Measurements from ENCODE around the gene COL18A1. TPM values are rescaled to one million over a fixed set of nuclear protein-coding genes. Genes with fewer than 3 reads are reported as not detected.

The COL18A1 gene
- total and polyA plus RNA-seq, 2 of the 8 experiments (the other 6 are each of a cell fraction or from before 2014, with no cell fraction given): 145 to 201 TPM

- FAIRE-seq: no peak
- Histone ChIP-seq H3K56ac (replicated peaks; ENCODE audit: insufficient read length, low read depth, low read length) (no peak overlapping the region), H3K27ac (ENCODE audit: low read depth, low read length) (no peak overlapping the region)
- no peak for TF ChIP-seq TEAD4 (IDR thresholded peaks at IDR 0.05; ENCODE audit: low read depth, low read length)
- TF ChIP-seq EGR1 (IDR thresholded peaks at IDR 0.05; ENCODE audit: borderline replicate concordance, low read depth, low read length): no peak
- no peak for TF ChIP-seq NRF1 (IDR thresholded peaks at IDR 0.05; ENCODE audit: low read depth, low read length)
- no peak for TF ChIP-seq SIX5 (IDR thresholded peaks at IDR 0.05; ENCODE audit: low read depth, low read length)
- TF ChIP-seq MAFK (IDR thresholded peaks at IDR 0.05; ENCODE audit: low read depth, low read length): no peak
- no peak for TF ChIP-seq TBP (IDR thresholded peaks at IDR 0.05; ENCODE audit: low read depth, low read length)
- no peak for TF ChIP-seq CEBPB (IDR thresholded peaks at IDR 0.05; ENCODE audit: low read depth, low read length)
- TF ChIP-seq CREB1 (IDR thresholded peaks at IDR 0.05): no peak
- no peak for TF ChIP-seq KDM4A (IDR thresholded peaks at IDR 0.05; ENCODE audit: low read depth, low read length, severe bottlenecking)
- no peak for TF ChIP-seq KDM5A (IDR thresholded peaks at IDR 0.05; ENCODE audit: low read length)
- no peak for TF ChIP-seq TAF1 (IDR thresholded peaks at IDR 0.05; ENCODE audit: low read depth, low read length)
- no peak for TF ChIP-seq SP4 (IDR thresholded peaks at IDR 0.05; ENCODE audit: low read length)
- TF ChIP-seq BCL11A (IDR thresholded peaks at IDR 0.05; ENCODE audit: low read depth in 2 of 2, low read length in 2 of 2): no peak
- TF ChIP-seq PHF8 (conservative IDR thresholded peaks at IDR 0.05; ENCODE audit: low read depth, low read length): no peak
Observed at GRCh38 chr21:45544449-45545235, 139.7 kb downstream of the COL18A1 start.

More at GRCh38 chr21:45544449-45545235, 139.7 kb downstream of the COL18A1 start:
- Histone ChIP-seq H2BK120ac (replicated peaks; ENCODE audit: low read depth, low read length) (no peak overlapping the region), H3K23ac (ENCODE audit: insufficient read length) (no peak overlapping the region), H3K79me2 (ENCODE audit: control insufficient read depth in 1 of 2, insufficient read depth in 2 of 2, low read length in 2 of 2) (peaks cover 0 to 19% of the 10 kb centered on the region in 2 experiments; a peak in 2 of 4 replicates), H3K27me3 (replicated peaks in 1 of 4; ENCODE audit: control insufficient read depth in 3 of 4, extremely low read depth in 1 of 4, insufficient read depth in 3 of 4, low read length in 3 of 4) (no peaks in the 10 kb centered on the region; a peak in 1 of 7 replicates), H2BK20ac (ENCODE audit: low read length) (no peak overlapping the region), H3K79me1 (ENCODE audit: low read depth, low read length) (no peaks in the 10 kb centered on the region), H4K8ac (ENCODE audit: extremely low read depth, insufficient read depth, low read length) (no peak overlapping the region), H3K4me1 (replicated peaks in 1 of 4; ENCODE audit: control insufficient read depth in 3 of 4, insufficient read depth in 4 of 4, low read length in 3 of 4) (peaks cover 0 to 15% (median 9%) of the 10 kb centered on the region in 4 experiments; a peak in 4 of 7 replicates), H4K20me1 (replicated peaks in 1 of 2; ENCODE audit: control insufficient read depth in 1 of 2, insufficient read depth in 2 of 2, low read length in 2 of 2) (peaks cover 0 to 1% of the 10 kb centered on the region in 2 experiments), H2AFZ (ENCODE audit: low read length) (no peak overlapping the region), H3K14ac (ENCODE audit: insufficient read length) (no peak overlapping the region), H3K9me3 (ENCODE audit: insufficient read depth in 2 of 2, low read depth in 1 of 2, low read length in 1 of 2) (no peaks in the 10 kb centered on the region), H3K18ac (ENCODE audit: extremely low read depth, low read length) (no peak overlapping the region), H3K4me2 (ENCODE audit: insufficient read depth in 1 of 2, low read depth in 2 of 2, low read length in 2 of 2) (no peak overlapping the region), H3K4ac (replicated peaks; ENCODE audit: insufficient read length, low read depth, low read length) (no peak overlapping the region), H2AK5ac (ENCODE audit: low read depth, low read length) (peak overlapping the region; percentile 86; the same call in 1 of the 2 replicates), H4K91ac (replicated peaks; ENCODE audit: insufficient read length, low read length) (no peak overlapping the region), H3K9ac (replicated peaks in 1 of 4; ENCODE audit: extremely low read depth in 1 of 4, low read depth in 3 of 4, low read length in 3 of 4) (no peak overlapping the region), H2BK12ac (ENCODE audit: low read depth, low read length) (peak overlapping the region; percentile 80; the same call in 1 of the 2 replicates), H2BK15ac (ENCODE audit: low read length) (peak overlapping the region; percentile 61; the same call in 1 of the 2 replicates), H3K4me3 (ENCODE audit: extremely low read depth in 1 of 4, insufficient read depth in 2 of 4, low read depth in 3 of 4, low read length in 4 of 4) (no peak overlapping the region), H4K5ac (ENCODE audit: insufficient read length, low read depth, low read length) (no peak overlapping the region), H2BK5ac (ENCODE audit: low read depth, low read length) (no peak overlapping the region), H3K36me3 (ENCODE audit: control insufficient read depth in 2 of 4, insufficient read depth in 4 of 4, low read length in 3 of 4) (no peaks in the 10 kb centered on the region), H3K23me2 (ENCODE audit: low read depth, low read length) (peaks cover 6% of the 10 kb centered on the region; the same call in 1 of the 2 replicates)
- DNase-seq (ENCODE audit: low read depth in 1 of 2, low spot score in 2 of 2): peak in 1 of 2 experiments; percentile 35
- 89% methylated on average over 16 of the region's 18 CpGs; no CpG with 5 or more reads in 1 of the 2 experiments for WGBS, 2 experiments (ENCODE audit: extremely low coverage in 1 of 2, insufficient coverage in 1 of 2, insufficient read length in 1 of 2, insufficient replicate concordance in 2 of 2, low coverage in 1 of 2, low lambda C conversion rate in 2 of 2, missing lambda C conversion rate in 1 of 2)
- ChIA-PET POLR2A (ENCODE audit: partially characterized antibody) (no interaction called here), CTCF (ENCODE audit: partially characterized antibody) (interaction anchor here (0.9 to 1.6 kb wide), 3 partner anchors 12 to 235 kb away, joined by 3 to 7 read pairs (median 4); no protein-coding TSS in a partner anchor)

All from H1 (cell line).